ENCODE measurements around the gene GSE1.

Gene GSE1

DNA sequence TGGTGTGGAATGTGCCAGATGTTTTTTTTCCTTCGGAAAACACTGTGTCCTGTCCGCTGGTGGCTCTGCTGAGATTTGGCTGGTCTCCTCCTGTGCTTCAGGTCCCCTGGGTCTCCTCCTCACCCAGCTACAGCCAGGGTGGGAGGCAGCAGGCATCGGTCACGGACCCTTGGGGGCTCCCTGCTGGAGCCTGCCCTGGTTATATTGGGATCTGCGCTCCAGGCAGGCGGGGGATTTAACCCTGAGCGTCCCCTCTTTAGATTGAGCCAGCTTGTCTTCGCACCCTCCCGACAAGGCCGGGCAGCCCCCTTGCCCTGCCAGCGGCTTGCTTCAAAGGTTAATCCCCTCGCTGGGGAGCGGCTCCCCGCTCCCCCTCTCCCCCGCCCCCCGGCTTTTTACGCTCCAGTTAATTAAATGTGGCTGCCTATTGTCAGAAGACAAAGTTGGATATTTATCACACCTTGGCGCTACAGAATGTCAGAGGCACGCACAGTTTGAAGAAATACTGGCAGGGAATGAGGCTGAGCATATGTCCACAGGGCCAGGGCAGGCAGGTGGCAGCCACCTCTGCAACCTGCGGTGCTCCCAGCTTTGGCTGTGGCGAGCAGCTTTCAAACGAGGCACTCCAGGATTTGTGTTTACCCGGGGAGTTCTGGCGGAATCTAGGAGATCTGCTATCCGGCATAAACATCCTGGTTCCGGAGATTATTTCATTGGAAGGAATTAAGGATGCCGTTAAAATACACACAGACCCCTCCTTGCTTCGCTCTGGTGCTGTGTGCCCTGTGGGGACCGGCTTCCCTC lies 38.2 kb upstream of the GSE1 start:
- no peak for DNase-seq

DNA sequence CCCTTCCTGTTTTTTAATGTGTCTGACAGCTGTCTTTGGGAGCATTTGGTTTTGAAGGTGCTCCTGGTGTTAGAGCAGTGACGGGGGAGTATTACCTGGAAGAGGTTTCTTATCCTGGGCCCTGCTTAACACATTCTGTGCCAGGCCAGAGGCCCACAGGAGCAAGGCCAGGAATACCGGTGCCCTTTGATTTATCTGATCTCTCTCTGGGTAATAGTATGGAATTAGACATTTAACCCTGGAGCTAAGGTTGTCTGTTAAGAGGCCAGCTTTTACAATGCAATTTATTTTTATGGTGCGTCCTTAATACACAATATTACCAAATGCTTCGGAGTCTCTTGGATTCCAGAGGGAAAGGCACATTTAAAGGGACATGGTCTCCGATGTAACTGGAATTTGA lies 37.2 kb upstream of the GSE1 start:
- DNase-seq = no peak

DNA sequence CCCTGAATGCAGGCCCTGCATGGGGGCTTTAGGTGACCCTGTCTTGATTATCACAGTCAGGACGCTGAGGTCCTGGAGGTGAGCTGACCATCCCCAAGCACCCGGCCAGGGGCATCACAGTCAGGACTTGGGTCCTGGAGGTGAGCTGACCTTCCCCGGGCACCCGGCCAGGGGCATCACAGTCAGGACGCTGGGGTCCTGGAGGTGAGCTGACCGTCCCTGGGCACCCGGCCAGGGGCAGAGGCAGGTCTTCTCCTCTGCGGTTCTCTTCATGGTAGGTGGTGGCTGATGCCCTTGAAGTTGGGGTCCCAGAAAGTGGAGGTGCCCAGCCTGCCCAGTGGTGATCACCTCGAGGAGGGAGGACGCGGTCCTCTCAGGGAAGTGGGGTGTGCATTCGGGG lies 36.2 kb upstream of the GSE1 start:
- DNase-seq = no peak

DNA sequence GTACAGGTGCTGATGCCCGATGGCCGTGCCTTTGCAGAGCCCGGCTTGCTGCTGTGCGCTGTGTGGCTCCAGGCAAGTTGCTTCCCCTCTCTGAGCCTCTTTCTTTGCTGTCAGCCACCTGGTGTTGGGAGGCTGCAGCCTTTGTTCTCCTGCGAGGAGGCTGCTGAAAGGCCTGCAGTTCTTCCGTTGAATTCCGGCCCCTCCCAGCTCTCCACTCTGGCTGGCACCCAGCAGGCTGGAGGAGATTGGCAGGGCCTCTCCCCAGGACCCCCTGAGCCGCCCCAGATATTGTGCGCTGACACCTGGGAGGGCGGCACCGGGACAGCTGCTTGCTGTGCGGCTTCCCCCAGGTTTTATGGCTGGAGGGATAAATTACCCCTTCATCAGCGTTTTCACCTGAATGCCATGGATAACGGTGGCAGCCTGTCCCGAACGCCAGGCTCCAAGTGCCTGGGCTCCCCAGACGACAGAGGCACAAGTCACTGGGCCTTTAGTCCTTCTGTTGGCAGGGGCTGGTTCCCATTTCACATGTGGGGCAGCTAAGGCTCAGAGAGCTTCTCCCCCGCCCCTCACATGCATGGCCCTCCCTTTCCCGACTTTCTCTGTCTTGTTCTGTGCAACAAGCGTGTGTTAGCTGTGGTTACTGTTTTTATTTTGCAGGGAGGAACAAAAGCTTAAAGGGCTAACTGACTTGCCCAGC lies 35.1 kb upstream of the GSE1 start:
- no peak for DNase-seq

DNA sequence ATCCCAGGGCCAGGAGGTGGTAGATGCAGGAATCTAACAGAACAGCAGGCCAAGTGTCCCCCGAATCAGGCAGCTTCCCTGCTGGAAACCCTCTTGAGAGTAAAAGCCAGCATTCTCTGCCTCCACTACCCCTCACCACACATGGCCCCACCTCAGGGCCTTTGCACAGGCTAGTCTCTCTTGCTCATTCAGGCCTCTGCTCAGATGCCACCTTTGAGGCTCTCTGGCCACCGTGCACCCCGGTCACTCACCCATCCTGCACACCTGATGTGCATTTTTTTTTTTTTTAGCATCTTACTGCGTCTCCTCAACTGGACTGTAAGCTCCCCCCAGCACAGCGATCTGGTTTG lies 34.5 kb upstream of the GSE1 start:
- DNase-seq = no peak

DNA sequence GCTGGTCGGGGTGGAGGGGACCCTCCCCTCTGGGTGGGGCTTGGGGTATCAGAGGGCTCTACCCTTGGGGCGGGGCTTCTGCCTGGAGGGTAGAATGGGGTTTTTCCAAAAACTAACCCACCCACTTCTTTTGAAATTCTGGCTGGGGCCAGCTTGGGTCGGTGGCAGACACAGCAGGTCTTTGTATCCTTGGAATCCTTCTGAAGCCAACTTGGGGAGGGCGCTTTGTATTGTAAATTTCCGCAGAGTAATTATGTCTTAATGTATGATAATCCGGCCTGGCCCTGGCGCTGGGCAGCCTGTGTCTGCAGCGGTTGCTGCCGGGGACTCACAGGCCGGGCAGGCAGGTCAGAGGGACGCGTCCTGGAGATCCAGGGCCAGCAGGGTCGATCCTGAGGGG lies 33.9 kb upstream of the GSE1 start:
- no peak for DNase-seq

DNA sequence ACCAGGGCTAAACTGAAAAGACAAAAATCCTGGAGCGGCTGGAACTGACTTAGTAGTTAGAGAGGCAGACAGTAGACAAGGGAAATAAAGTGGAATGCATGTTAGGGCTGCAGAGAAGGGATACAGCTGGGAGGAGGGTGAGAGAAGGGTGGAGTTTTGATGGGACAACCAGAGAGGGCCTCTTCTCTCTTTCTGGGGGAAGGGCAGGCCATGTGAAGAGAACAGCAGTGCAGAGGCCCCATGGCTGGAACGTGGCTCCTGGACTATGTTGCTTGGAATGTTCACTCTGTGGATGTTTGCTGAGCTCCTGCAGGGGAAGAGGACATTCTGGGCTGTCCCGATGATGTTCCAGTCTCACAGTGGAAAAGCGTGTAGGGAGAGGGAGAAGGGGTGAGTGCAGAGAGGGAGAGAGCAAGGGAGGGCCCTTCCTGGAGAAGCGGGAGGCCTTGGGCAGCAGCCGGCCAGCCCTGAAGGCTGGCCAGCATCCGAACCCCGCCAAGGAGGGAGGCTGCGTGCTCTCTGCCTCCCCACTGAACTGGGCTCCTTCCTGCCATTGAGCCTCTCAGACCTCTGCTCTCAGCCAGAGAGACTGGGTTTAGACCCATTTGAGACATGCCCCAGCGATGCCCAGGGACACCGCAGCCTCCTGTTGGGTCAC lies 33.1 kb upstream of the GSE1 start:
- DNase-seq = no peak

DNA sequence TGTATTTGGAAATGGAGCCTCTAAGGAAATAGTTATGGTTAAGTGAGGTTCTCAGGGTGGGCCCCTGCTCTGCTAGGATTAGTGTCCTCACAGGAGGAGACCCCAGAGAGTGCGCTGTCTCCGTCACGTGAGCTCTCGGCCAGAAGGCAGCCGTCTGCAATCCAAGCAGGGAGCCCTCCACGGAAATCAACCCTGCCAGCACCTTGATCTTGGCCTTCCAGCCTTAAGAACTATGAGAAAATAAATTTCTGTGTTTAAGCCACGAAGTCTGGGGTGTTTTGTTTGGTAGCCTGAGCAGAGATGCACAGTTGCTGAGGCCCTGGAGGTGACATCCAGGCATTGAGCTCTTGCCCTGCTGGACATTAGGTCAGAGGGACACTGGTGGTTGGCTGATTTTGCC lies 32.4 kb upstream of the GSE1 start:
- no peak for DNase-seq

DNA sequence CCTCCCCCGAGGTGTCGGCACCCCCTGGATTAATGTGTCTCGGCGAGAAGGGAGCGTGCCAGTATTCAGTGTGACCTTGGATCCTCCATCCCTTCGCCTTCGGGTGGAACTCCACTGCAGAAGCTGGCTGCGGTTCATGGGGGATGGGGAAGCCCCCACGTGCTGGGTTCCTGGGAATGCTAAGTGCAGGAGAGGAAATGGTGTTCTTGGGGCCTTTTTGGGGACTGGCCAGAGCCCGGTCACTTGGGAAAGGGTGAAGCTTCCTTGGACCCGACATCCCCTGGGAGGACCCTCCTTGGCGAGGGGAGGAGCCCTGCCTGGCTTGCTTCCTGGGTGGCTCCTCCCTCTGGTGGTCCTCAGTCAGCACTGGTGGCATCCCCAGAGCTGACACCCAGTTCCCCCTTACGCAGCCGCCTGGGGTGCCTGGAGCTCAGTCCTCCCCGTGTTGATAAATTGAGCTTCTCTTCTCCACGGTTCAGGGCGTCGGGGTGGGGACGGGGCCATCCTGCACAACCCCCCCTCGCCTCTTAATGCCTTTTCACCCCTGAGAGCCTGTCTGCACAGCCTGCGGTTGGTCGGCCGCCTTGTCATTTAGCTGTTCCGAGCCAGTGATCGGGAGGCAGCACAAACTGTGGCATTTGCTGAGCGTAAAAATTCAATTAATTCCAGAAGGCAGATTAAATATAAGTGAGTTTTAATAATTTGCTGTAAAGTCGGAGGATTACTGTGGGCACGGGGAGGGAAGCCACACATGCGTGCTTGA lies 30.7 kb upstream of the GSE1 start:
- DNase-seq = no peak

DNA sequence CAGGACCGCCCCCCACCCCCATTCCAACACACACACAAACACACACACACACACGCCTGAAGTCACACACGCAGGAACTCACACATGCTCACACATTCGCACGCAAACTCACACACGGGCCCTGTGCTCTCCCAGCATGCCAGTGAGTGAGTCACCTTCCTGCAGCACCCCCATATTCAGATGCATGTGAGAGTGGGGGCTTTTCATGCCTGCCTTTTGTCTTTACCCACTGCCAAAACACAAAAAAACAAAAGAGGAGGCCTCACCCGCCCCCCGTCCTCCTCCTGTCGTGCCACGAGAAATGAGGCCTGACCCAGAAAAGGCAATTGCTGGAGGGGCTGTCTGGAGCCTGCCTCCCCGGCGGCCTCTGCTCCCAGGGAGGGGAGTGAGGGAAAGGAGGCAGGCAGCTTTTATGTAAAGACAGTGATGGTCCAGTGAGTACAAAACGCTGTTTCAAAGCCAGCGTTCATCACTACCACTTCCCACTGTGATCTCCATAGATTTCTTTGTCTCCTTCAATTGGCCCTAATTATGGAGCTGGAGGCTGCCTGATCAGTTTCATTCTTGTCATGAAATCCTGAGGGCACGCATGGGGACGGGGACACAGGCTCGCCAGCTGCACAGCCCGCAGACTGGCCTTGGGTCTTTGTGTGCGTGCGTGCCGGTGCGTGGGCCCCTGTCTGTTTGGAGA lies 29.5 kb upstream of the GSE1 start:
- no peak for DNase-seq

DNA sequence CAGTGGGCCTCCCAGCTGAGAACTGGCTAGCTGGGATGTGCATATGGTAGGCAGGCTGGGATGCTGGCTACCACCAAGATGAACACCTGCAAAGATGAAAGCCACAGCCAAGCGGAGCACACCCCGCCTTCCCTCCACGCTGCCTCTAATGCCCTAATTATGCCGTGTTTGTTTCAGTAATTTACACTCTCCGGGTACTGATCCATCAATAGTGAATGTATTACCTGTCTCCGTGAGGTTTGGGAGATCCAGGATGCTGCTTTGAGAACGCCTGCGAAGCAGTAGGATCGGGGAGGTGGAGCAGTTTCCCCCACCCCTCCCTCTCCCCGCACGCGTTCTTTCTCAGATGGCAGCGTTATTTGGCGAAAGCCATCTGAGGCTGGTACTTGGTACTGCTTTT lies 28.9 kb upstream of the GSE1 start:
- DNase-seq = no peak

DNA sequence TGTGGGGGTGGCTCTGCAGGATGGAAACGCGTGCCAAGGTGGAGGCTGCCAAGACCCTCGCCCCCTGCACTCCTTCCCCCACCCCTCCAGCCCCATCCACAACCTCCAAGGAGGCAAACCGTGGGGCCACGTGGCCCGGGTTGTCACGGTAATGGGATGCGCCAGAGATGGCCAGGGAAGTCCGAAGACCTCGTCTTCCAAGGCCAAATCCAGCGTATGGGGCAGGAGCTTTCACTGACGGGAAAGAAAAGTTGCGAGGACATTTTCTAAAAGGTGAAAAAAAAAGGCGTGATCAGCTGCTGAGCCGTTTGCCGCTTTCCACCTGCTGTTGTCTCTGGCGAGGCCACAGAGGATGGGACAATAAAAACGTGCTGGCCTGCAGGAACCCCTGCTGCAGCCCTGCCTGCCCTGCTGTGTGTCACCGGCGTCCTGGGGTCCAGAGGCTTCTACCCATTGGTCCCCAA lies 28.3 kb upstream of the GSE1 start:
- no peak for DNase-seq

DNA sequence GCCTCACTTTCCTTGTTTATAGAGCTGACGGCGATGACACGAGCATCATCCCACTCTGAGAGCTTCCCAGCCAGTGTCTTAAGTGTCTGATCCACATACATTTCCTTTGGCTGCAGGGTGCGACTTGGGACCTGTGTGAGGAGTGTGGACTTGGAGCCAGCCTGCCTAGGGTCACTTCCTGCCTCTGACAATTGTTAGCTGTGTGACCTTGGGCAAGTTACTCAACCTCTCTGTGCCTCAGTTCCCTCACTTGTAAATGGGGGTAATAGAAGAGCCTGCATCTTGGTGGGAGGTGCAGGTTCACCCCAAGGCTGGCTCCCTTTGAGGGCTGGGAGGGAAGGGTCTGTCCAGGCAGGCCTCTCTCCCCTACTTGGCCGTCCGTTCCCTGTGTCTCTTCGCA lies 27.4 kb upstream of the GSE1 start:
- DNase-seq = no peak

DNA sequence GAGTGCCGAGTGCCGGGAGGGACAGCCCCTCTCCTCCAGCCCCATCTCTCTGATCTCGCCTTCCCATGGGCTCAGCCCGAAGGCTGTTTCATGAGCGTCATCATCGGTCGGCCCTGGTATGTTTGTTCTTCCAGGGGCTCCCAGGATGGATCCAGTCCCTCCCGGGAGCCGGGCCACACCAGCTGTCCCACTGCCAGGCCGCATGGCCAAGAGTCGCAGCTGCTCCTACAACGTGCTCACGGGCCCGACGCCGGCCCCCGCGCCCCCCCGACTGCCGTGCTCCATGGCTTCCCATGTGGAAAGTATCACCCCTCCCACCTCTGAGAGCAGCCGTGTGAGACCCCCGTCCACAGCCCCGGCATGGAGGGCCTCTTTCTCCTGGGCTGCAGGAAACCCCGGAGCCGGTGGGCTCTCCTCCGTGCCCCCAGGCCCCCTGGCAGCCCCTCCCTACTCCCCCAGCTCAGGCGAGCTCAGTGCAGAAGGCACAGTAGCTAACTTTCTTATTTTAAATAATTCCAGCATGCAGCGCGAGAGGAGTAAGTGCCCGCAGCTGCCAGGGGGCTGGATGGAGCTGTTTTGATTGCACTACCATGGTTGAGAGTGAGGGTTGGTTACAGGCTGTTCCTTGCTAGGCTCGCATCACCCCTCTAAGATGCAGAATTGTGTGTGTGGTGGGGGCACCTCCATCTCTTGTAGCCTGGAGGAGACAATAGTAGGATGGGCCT lies 26.6 kb upstream of the GSE1 start:
- peak; percentile 82 for DNase-seq

DNA sequence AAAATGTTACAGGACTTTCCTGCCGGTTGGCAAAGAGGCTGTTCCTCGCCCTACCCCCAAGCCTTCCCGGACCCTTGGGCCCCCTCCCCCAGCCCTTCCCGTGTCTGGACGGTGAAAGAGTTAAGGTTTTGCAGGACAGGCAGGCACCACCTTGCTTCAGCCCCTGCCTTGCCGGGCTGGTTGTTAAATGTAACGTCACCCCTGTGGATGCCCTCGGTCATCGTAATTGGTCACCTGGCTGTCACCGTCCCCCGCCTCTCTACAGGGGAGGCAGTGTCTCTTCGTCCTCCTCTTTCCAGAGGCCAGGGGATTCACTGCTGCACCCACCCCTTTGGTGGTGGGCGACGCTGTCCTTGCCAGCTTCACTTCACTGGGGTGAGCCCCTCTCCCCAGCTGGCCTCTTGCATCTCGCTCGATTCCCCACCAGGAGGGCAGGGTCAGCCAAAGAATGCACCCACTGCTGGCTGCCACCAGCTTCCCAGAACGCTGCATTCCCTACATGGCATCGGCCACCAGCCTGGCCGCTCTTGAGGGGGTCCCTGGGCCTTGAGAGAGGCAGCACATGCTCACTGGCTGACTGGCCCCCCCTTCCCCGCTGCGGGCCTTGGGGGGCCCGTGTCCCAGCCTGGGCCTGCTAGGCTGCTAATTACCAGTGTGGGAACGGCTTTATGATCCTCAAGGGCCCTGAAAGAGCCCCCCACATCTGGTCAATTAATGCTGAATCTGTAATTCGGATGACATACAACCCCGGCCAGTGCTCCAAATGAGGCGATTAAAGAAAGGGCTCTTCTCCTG lies 25.2 kb upstream of the GSE1 start:
- no peak for DNase-seq

DNA sequence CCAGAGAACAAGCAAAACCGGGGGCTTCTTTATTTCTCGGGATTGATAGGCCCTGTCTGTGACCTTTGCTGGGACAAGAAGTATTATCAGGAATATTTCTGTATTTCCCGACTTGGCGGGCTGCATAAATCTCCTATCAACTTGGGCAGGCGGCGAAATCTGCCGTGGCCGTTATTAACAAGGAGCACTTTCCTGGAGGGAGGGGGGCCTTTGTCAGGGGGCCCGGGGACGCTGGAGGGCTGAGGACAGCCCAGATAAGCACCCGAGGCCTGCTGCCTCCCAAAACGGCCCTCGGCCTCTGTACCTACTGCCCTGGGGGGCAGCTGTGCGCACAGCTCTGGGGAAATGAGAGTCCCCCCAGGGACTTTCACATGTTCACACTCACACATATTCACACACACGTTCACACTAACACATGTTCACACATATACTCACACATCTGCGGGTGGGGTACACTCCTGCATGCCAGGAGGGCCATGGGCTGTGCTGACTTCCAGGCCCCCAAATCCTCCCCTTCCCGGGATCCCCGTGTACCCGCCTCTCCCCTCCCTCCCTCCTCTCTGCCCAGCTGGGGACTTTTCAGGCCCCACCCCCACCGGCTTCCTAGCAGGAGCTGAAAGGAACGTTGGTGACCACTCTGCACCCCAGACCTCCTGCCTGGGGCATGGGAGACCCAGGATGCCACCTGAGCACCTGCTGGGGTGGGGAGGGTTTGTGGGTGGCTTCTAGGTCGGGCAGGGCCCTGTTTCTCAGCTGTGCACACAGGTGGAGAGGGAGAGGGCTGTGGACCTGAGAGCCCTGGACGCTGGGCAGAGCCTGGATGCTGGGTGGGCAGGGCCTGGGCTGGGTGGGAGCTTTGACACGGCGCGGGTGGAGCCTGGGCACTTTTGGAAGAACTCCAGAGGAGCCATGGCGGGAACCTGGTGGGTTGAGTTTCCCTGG lies 24.3 kb upstream of the GSE1 start:
- DNase-seq = no peak

DNA sequence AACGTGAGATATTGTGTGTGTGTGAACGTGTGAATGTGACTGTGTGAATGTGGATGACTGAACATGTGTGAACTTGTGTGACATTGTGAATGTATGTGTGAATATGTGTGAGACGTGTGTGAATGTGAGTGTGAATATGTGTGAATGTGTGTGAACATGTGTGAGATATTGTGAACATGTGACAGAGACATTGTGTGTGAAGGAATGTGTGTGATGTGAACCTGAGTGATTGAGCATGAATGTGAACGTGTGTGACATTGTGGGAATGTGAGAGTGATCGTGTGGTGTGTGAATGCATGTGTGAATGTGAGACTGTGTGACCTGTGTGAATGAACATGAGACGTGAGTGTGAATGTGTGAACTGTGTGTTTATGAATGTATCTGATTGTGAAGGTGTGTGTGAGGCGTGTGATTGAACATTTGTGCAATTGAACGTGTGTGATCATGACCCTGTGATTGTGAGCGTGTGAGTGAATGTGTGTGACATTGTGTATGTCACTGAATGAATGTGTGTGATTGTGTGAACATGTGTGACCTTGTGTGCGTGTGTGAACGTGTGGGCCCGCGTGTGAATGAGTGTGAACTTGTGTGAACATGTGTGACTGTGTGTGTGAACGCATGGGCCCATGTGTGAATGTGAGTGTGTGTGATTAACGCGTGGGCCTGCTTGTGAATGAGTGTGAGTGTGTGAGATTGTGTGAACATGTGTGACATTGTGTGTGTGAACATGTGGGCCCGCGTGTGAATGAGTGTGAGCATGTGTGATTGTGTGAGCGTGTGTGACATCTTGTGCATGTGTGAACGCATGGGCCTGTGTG lies 23.2 kb upstream of the GSE1 start:
- DNase-seq = no peak

DNA sequence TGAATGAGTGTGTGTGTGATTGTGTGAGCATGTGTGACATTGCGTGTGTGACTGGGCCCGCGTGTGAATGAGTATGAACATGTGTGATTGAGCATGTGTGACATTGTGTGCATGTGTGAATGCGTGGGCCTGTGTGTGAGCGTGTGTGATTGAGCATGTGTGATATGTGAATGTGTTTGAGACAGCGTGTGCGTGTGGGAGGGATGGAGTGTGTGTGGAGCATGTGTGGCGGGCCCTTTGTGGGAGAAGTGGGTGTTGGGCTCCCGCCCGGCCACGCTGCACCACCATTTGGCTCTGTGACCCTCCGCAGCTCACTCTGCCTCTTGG lies 22.7 kb upstream of the GSE1 start:
- no peak for DNase-seq

DNA sequence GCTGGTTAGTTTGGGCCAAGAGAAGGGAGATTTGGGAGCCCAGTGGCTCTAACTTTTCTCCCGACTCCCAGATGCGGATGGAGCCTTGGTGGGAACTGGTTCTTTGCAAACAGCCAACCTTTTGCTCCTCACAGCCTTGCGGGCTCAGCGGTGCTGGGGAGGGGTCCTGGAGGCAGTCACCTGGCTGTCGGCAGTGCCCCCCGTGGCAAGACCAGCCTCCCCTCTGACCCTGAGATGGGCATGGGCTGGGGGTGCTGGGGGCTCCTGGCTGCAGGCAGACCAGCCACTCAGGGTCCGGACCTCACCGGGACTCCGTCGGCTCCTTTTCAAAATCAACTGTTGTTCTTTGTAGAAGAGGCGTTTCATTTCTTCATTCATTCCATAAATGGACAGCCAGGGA lies 21.7 kb upstream of the GSE1 start:
- DNase-seq = no peak
